GM21737 (cell line): ENCODE results near the gene LMNTD1.
"Not testable (repeated sequence)": the region's sequence is repeated elsewhere in the genome, so short reads cannot be mapped to it uniquely, and the experiment has no call there.

ENCODE experiments used
- ATAC-seq: cut with Tn5 transposase; IDR thresholded peaks from one replicate; pipeline ENCODE4 v1.9.1; 2021; ENCODE audit warnings: mild to moderate bottlenecking, moderate library complexity; ENCODE audit not compliant: unreplicated experiment

Gene LMNTD1

DNA sequence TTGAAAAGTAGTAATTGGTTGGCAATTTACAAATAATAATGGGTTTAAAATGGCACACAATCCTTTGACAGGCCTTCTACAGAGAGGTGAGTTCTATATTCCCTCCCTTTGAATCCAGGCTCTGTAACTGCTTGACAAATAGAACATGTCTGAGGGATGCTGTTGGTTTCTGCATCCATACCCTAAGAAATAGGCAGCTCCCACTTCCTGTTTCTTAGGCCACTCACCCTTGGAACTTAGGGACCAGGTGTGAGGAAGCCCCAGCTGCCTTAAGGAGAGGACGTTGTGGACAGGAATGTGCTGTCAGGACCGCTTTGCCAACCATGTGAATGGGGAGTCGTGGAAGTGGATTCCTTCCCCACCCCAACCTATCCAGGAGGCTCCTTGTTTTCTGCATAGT is 59.4 kb downstream of the LMNTD1 start:
- no peak for ATAC-seq

DNA sequence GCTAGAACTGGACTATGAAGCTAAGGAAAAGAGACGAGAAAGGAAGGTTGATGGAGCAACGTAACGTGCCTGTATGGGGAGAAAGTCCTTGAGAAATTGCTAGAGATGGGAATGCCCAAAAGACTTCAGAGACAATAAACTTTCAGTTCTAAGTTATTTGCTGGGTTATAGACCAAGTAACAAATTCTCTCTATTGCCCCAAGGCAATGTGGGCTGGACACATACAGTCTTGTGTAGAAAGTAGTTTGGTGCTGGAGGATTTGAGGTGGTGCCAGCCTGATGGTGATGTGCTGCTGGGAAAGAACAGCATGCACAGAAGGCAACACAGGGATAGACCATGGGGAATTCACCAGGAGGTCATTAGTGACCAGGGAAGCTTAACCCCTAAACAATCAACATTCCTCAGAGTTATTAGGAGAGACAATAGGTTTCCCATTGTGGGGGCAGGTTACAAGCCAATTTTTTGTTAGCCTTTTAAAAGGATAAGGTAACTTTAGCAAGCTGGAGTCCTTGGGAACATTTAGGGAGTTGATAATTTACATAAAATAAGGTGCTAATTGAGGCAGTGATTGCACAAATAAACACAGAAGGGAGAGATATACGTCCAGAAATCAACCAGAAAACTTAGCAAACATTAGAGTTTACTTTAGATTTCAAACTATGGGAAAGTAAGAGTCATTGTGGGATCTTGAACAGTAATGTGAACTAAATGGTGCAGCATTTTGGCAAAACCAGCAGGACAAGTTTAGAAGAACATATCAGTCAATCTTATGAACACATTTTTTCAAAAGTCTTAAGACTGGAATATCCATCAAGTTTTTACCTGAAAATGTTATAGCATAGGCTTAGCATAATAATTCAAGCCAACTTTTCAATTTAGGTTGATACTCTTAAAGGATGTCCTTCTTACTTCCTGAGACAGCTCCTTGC is 61.4 kb downstream of the LMNTD1 start:
- ATAC-seq: no peak

DNA sequence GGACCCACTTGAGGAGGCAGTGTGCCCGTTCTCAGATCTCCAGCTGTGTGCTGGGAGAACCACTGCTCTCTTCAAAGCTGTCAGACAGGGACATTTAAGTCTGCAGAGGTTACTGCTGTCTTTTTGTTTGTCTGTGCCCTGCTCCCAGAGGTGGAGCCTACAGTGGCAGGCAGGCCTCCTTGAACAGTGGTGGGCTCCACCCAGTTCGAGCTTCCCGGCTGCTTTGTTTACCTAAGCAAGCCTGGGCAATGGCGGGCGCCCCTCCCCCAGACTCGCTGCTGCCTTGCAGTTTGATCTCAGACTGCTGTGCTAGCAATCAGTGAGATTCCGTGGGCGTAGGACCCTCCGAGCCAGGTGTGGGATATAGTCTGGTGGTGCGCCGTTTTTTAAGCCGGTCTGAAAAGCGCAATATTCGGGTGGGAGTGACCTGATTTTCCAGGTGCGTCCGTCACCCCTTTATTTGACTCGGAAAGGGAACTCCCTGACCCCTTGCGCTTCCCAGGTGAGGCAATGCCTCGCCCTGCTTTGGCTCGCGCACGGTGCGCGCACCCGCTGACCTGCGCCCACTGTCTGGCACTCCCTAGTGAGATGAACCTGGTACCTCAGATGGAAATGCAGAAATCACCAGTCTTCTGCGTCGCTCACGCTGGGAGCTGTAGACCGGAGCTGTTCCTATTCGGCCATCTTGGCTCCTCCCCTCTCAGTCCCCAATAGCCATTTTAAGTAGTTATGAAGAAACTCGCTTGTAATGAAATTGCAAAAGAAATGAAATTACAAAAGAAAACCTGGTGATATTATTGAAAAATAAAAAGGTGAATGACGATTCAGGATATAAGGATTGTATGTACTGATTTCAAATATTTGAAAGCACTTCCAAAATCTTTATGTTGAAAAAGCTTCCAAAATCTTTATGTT is 63.9 kb downstream of the LMNTD1 start:
- ATAC-seq: not testable (repeated sequence)

DNA sequence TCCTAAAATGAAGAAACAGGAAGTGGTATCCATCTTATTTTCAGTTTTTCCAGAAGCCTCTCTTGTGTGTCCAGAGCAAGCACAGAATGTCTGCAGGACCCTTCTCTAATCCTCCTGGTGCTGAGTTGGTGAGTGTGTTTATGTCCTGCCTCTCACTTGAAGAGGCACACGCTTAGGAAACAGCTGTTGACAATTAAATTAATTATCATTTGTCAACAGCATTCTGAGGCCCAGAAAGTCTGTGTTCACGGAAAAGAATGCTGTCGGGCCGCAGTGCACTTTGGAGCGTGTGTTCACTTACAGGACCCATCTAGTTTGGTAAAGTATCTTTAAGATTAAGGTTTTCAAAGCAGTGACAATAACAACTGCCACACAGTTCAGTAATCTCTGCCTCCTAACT is 70.5 kb downstream of the LMNTD1 start:
- no peak for ATAC-seq

DNA sequence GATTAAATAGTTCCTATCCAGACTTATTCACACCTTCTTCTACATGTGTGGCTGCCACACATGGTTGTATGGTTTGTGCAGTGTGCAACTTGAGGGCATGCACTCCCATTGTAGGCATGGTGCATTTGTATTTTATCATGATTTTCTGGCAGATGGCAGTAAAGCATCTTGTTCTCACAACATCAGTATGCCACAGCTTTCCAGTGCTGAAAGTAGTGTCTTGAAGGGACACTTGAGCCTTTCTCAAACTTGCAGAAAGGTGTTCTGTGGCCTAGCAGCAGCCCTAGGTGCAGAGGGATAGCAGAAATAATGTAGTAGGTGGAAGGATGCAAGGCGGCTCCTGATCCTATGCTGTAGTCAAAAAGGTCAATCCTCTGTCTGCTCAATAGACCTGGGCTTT is 72.9 kb downstream of the LMNTD1 start:
- ATAC-seq: no peak

DNA sequence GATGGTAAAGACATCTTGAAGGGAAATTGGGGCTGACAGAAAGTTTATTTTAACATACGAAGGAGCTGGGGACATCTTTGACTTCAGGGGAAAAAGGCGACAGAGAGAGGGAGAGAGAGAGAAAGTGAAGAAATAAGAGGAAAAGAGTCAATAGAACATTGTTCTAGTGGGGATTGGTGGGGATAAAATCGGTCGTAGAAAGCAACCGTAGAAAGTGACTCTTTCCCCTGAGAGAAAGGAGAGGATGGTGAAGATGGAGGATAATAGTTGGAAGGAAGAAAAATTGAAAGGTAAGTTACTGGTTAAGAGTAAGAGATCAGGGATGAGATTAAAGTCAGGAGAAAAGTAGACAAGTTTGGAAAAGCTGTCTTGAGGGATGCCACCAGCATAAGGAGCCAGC is 75.9 kb downstream of the LMNTD1 start:
- ATAC-seq: no peak

DNA sequence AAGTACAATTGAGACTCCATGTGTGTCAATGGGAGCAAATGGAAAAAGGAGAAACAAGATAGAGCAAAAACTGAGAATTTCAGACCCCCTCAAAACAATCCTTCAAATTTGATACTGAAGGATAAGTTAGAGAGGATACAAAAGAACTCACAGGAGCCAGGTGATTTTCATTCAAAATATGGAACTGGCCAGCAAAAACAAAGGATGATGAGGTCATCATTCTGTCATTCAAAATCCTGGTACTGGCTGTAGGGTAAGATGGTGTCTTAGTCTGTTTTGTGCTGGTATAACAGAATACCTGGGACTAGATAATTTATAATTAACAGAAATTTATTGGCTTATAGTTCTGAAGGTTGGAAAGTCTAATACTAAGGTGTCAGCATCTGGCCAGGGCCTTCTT is 80.6 kb downstream of the LMNTD1 start:
- no peak for ATAC-seq

DNA sequence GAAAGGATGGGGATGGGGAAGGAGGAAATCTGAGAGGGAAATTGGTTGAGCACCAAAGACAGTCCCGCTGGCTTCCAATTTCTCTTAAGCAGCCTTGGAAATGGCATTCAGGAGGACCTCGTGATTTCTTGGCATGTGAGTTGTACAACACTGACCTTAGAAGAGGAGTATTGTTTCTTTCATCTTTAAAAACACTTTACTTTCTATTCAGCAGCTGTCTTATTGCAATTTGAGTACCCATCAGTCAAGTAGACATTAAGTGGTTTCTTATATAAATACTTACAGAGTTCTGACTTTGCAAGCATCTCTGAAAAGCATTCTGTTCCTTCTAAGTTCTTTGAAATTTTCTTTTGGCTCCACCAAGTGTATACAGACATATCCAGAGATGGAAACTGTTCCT is 83.2 kb downstream of the LMNTD1 start:
- no peak for ATAC-seq

DNA sequence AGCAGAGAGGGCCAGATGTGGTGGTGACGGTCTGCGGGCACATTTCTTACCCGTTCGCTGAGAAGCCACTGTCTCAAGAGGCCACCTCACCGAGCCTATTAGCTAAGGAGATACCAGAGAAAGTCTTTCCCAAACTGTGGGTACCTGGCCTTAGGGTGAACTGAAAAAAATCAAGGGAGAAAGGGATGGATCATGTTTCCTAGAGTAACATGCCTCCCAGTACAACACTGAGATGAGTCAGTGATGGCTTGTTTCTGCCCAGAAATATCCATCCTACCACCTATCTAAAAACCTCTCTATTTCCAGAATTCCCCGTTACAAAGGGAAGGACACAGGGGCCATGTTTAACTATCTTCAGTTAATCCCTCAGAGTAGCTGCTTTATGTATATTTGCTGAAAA is 83.7 kb downstream of the LMNTD1 start:
- ATAC-seq: no peak

DNA sequence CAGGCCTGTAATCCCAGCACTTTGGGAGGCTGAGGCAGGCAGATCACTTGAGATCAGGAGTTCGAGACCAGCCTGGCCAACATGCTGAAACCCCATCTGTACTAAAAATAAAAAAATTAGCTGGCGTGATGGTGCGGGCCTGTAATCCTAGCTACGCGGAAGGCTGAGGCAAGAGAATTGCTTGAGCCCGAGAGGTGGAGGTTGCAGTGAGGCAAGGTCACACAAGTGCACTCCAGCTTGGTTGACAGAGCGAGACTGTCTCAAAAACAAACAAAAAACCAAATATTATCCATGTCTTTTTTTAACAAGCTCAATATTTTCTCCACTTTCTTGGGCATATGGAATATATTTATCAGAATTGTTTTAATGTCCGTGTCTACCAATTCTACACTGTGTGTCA is 89.6 kb downstream of the LMNTD1 start:
- ATAC-seq: no peak

DNA sequence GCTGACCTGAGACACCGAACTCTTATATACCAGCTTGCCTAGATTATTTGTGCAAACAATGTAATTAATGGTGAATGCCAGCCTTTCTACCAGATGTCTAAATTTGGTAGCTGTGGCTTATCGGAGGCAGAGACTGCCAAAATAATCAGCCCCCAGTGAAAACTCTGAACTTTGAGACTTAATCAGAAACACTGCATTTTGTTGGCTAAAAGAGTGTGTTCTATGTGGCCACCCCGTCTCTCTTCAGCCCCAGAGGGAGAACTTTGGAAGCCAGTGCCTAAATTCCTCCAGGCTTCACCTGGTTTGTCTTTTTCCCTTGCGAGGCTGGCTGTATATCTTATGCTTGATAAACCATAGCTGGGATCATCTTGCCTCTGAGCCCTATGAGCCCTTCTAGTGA is 90.1 kb downstream of the LMNTD1 start:
- ATAC-seq: no peak

DNA sequence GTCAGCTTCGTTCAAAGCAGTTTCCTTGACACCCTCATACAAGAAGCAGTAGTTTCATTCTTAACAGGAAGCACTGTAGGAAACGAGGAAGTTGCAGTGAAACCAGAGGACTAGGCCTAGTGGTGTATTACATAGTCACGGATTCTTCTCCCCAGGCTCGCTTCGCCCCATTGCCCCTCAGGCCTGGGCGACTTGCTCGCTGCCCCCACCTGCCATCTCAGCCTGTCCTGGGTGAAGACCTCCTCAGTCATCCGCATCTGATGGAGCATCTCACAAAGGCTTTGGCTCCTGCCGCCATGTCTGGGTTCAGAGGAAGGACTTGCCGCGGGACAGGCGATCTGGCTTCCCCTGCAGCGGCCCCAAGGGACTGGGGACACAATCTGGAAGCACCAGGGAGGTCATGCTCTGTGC is 93.5 kb downstream of the LMNTD1 start:
- ATAC-seq: peak; percentile 92

DNA sequence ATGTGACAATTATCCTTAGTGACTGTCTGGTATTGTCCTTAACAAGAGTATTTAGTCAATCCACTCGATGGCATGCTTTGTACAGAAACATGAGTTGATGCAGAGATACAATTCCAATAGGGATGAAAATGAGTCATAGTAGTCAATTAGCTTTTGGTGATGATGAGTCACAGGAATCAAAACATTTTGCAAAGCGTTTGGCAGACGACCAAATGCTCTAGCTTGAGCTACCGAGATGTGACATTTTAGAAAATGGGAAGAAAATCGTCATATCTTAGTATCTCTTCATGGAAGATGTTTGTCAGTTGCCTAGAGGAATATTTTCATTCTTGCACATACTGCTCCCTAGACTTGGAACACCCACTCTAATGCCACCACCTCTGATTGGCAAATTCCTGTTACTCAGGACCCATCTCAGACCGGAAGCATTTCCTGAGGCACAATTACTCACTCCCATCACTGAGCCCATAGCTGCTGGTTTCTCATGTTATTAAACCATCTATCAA is 95.0 kb downstream of the LMNTD1 start:
- ATAC-seq: no peak

DNA sequence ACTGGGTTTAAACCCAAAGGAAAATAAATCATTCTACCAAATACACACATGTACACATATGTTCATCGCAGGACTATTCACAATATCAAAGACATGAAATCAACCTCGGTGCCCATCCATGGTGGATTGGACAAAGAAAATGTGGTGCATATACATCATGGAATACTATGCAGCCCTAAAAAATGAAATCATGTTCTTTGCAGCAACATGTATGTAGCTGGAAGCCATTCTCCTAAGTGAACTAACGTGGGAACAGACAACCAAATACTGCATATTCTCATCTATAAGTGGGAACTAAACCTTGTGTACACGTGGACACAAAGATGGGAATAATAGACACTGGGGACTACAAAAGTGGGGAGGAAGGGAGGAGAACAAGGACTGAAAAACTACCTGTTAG is 96.6 kb downstream of the LMNTD1 start:
- ATAC-seq: no peak

DNA sequence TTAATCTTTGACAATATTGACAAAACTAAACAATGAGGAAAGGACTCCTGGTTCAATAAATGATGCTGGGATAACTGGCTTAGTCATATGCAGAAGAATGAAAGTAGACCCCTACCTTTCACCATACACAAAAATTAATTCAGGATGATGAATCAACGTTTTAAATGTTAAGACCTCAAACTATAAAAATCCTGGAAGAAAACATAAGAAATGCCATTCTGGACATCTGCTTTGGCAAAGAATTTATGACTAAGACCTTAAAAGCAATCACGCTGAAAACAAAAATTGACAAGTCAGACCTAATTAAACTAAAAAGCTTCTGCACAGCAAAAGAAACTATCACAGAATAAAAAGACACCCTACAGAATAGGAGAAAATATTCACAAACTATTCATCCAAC is 97.4 kb downstream of the LMNTD1 start:
- no peak for ATAC-seq

DNA sequence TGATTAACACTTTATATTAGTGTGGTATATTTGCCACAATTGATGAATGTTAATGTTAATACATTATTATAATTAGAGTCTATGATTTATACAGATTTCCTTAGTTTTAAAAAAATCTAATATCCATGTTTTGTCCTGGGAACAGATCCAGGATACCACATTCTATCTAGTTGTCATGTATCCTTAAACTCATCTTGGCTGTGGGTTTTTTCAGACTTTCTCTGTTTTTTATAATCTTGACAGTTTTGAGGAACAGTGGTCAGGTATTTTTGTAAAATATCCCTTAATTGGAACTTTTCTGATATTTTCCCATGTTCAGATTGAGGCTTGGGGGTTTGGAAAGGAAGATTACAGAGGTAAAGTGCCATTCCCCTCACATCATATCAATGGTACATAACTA is 104.1 kb downstream of the LMNTD1 start:
- no peak for ATAC-seq

DNA sequence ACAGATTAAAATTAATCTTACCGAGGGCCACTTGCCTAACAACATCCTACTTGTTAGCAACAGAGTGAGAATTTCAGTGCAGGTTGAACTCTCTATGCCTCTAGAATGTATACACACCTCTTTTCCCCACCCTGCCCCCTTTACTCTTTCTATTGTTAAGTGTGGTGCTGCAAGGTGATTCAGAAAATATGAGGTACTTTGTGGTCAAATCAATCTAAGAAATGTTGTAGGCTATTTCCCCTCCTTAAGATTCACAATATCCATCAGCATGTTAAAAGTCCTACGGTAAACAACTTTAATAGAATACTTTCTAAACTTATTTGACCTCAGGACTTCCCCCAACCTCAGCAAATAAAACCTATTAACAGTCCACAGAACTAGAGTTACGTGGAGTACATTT is 106.0 kb downstream of the LMNTD1 start:
- no peak for ATAC-seq

DNA sequence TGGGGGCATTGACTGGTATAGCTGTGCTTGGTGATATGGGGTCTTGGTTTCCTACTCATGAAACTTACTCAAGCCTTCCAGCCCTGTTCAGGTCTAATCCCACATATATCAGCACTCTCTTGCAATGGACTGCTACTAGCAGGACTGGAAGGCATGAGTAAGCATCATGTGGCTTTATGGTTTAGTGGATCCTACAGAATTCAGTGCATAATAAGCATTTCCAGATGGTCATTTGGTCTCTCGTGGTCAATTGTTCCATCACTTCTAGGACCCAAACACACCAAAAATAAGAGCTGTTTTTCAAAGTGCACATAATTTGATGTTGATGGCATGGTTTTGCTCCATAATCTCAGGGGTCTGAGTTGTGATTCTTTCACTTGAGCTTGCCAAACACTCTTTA is 114.4 kb downstream of the LMNTD1 start:
- ATAC-seq: no peak

DNA sequence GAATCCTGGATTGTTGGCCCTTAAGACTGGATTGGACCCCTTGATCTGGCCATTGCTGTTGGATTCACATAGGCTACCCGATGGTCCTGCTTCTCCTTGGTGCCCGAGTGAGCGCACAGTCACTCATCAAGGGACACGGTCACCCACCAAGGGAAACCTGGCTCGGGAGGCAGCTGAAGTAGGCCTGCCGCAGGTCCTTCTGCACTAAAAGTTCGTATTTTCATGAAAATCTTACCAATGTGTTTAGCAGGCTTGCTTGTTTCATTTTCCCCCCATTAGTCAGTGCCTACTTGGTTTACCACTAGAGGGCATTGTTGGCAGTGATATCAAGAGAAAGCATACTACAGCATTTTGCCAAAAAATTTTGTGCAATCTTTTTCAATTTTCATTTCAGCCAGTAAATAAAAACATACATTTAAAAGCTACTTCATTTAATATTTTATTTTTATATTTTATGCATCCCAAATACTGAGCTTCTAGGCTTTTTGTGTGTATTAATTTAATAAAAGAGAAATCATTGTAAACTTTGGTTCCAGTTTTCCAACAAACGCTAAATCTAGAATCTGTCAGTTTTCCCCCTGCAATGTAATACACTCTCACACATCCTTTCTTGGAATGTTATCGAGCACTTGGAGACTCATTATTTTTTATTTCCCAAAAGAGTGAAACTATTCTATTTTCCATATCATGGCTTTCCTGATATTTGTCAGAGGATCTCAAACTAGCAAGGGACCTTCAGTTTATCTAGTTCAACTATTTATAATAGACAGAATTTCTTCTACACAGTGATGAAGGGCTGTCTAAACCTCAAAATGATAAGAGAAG is 116.7 kb downstream of the LMNTD1 start:
- ATAC-seq: no peak

DNA sequence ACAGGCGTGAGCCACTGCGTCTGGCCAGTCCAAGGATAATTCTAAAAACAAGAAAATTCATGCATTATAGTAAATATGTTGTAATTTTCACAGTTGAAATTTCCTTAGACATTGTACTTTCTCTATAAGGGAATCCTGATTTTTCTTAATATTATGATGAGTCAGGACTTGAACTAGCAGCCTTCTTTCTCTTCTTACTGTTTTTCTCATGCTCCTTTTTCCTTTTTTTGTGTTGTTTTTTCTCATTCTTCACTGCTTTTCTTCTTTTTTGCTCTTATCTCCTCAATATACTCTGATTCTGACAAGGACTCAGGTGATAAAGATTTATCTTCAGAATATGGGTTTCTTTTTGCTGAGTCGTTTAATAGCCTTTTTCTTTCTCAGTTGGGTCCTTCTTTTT is 117.7 kb downstream of the LMNTD1 start:
- no peak for ATAC-seq

DNA sequence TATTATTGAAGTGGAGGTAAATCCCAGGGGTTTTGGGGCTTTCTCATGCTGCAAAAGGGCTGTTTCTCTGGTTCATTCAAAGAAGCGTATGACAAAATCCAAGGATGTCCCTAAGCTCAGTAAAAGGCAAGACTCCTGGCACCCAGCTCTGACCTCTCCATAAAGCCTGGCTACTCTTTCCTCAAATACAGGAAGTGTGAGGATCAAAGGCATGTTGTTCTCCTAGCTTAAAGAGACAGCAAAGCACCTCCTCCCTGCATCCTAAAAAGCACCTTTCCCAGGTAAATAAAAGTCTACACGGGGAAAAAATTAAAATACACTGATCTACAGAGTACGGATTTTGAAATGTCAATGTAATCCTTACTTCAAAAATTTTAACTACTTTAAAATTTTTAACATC is 118.6 kb downstream of the LMNTD1 start:
- ATAC-seq: no peak
